Activated naive CD4-positive, alpha-beta T cell treated with anti-CD3 and anti-CD28 coated beads, Interleukin-2, amount 50 U/mL, for 16 hours (primary cell): ENCODE data around the gene PALD1.

Source experiments
- DNase-seq: peaks from one replicate; pipeline ENCODE4 v3.0.0-alpha.2; 2020

The PALD1 gene

GRCh38 chr10:70558871-70559810 lies 80.6 kb downstream of the PALD1 start:
- DNase-seq, result peak; percentile 59

DNA sequence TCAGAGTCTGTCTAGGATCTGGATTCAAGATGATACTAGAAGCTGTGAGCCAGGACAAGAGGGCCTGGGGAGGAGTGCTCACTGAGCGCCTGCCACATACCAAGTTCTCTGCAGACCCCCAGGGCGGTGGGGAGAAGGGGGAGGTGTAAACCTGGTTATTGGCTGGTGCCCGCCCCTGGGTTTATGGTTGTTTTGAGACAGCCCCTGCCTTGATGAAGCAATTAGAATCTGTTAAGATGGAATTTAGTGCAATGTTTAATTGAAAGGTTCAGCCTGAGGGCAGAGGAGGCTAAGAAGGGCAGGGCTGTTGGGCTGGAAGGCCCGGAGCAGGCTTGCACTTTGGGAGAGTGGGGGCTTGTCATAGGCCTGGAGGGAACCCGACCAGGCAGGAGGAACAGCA lies 81.3 kb downstream of the PALD1 start:
- no peak for DNase-seq

GRCh38 chr10:70560511-70560941 lies 82.0 kb downstream of the PALD1 start:
- no peak for DNase-seq

GRCh38 chr10:70561070-70561469 lies 82.5 kb downstream of the PALD1 start:
- no peak for DNase-seq

DNA sequence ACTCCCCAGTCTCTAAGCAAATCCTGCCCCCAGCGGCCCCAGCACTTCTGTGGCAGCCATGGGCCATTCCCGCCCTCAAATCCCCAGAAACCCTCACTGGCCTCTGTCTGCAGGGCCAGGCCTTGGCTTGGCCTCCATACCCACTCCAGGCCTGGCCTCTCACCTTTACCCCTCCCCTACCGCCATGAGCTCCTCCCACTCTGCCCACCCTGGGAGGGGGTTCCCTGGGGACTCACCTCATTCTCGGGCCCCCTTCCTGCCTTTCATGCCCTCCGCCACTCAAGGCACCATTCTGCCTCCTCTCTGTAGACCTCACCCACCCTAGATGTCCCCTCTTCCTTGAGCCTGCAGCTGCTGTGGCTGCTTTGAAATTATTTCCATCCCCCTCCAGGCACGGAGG lies 83.0 kb downstream of the PALD1 start:
- no peak for DNase-seq

- no peak for DNase-seq
These were observed 83.6 kb downstream of the PALD1 start for GRCh38 chr10:70562036-70562755.

DNA sequence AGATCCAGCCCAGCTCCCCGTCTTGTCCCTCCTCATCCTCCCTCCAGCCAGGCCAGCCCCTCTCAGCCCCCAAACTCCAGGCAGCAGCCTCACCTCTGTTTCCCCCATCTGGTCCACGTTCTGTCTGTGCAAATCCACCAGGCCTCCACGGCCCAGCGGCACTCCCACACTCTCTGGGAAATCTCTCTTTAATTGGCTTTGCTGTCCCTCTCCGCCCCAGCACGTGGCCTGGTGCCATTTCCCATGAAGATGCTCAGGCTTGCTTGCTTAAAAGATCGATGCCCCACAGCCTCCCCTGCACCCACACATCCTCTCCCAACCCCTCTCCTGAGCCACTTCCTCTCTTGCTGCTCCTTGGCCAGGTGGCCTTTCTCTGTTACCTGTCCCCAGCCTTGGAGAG lies 84.7 kb downstream of the PALD1 start:
- no peak for DNase-seq

- no peak for DNase-seq
These were observed 85.7 kb downstream of the PALD1 start for GRCh38 chr10:70564113-70564725.

DNA sequence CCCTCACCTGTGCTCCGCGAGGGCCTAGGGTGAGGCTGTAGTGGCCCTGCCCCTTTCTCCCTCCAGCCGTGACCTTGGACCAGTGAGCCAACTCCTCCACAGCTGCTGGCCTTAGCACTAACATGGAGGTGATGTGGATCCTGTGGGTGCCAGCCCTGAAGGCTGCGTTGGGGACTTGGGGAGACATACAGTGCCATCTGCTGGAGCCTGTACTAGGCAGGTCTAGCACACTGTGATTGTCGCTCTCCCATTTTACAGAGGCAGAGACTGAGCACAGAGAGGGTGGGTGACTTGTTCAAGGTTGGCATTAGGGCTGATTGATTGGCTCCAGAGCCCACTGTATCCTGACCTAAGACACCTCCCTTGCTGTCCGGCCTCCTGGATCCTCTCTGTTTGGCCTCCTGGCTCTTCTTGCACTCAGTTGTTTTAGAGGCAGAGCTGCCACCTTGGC lies 86.4 kb downstream of the PALD1 start:
- no peak for DNase-seq

- DNase-seq, result no peak
These were observed 87.3 kb downstream of the PALD1 start for GRCh38 chr10:70565556-70566514.

DNA sequence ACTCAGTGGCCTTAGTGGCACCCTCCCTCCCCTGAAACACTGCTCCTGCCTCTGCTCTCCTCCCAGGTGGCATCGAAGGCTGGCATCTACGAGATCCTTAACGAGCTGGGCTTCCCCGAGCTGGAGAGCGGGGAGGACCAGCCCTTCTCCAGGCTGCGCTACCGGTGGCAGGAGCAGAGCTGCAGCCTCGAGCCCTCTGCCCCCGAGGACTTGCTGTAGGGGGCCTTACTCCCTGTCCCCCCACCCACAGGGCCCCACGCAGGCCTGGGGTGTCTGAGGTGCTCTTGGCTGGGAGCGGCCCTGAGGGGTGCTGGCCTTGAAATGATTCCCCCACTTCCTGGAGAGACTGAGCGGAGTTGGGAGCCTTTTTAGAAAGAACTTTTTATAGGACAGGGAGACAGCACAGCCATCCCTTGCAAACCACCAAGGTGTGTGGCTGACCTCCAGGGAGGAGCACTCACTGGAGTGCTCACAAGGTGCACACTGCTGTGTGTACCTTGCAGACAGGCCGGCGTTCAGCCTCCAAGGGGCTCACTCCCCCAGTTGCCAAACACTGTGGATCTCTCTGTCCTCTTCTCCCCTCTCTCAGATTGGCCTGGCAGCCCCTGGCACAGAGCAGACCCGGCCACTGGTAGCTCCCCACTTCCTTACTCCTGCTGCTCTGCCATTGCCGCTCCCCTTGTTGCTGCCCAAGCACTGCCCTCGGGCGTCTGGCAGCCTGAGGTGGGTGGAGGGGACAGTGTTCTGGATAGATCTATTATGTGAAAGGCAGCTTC lies 88.1 kb downstream of the PALD1 start:
- DNase-seq, result no peak

DNA sequence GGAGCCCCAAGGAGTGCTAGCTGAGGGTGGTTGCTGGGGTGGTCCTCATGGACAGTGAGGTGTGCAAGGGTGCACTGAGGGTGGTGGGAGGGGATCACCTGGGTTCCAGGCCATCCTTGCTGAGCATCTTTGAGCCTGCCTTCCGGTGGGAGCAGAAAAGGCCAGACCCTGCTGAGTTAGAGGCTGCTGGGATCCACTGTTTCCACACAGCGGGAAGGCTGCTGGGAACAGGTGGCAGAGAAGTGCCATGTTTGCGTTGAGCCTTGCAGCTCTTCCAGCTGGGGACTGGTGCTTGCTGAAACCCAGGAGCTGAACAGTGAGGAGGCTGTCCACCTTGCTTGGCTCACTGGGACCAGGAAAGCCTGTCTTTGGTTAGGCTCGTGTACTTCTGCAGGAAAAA lies 89.0 kb downstream of the PALD1 start:
- no peak for DNase-seq

GRCh38 chr10:70568113-70568512 lies 89.5 kb downstream of the PALD1 start:
- no peak for DNase-seq

GRCh38 chr10:70568781-70569495 lies 90.4 kb downstream of the PALD1 start:
- no peak for DNase-seq

GRCh38 chr10:70571236-70571635 lies 92.7 kb downstream of the PALD1 start:
- DNase-seq, result no peak

DNA sequence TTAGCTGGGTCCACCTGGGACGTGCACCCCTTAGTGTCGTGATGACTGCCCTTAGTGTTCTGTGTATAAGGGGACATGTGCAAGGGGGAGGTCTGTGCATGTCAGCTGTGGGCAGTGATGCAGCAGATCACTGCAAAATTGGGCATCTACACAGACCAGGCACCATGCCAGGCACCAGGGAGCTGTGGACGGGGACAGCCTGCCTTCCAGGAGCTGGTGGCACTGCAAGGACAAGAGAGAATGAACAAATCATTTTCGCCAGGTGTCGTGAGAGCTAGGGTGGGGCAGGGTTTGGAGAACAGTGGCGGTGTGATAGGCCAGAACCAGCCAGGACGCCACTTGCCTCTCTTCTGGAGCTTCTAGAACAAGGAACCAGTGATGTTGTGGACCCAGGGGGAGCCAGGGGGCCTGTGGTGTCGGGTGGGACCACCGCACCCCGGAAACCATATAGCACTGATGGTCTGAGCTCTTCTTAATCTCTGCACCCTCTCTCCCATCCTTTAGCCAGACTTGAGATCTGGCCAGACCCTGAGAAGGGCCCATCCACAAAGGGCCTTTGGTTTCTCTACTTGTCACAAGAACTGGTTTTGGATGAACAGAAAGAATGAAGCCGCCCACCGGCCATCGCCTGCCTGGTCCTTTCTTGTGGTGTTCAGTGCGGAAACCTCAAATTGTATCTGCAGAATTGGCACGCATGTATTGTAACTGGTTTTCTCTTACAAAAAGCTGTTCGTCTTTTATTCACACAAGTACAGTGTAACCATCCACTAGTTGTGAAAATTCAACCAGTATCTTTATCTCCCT lies 93.3 kb downstream of the PALD1 start:
- no peak for DNase-seq

GRCh38 chr10:70573599-70574506 lies 95.3 kb downstream of the PALD1 start:
- DNase-seq, result no peak

DNA sequence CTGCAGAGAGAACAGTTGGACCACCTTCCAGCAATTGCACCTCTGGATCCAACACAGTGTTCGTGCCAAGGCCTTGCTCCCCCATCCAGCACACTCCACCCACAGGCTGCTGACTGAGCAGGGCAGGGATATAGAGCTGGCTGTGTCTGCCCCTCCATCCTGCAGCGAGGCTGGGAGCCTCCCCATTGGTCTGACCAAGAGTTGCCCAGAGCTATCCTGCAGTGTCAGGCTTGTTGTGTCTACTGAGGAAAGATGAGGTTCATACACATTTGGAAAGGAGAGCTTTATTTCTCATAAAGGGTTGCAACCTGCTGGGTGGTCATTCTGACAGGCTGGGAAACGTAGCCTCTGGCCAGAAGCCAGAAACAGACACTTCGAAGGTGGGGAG lies 96.9 kb downstream of the PALD1 start:
- DNase-seq, result no peak
